ENCODE results near the gene REEP6.

The REEP6 gene

DNA sequence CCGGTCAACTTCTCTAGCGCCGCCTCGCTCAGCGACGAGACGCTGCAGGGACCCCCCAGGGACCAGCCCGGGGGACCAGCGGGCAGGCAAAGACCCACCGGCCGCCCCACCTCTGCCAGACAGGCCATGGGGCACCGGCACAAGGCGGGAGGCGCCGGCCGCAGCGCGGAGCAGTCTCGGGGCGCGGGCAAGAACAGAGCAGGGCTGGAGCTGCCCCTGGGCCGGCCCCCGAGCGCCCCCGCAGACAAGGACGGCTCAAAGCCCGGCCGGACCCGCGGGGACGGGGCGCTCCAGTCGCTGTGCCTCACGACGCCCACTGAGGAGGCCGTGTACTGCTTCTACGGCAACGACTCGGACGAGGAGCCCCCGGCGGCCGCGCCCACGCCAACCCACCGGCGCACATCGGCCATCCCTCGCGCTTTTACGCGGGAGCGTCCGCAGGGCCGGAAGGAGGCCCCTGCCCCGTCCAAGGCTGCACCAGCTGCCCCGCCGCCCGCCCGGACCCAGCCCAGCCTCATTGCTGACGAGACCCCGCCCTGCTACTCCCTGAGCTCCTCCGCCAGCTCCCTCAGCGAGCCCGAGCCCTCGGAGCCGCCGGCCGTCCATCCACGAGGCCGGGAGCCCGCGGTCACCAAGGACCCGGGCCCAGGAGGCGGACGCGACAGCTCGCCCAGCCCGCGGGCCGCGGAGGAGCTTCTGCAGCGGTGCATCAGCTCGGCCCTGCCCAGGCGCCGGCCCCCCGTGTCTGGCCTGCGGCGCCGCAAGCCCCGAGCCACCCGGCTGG, 23.3 kb upstream of the REEP6 start:
- Mint-ChIP-seq H3K9me3 (no peaks in the 10 kb centered on the region), H3K36me3 (no peaks in the 10 kb centered on the region), H3K4me1 (peaks cover 22% of the 10 kb centered on the region), H3K27ac (no peak overlapping the region), H3K27me3 (peaks cover 8% of the 10 kb centered on the region), H3K4me3 (peak overlapping the region; percentile 21)
- ATAC-seq: no peak

- Mint-ChIP-seq H3K27ac (no peak overlapping the region), H3K9me3 (no peaks in the 10 kb centered on the region), H3K27me3 (peaks cover 8% of the 10 kb centered on the region), H3K4me3 (peak overlapping the region; percentile 21), H3K36me3 (peaks cover 2% of the 10 kb centered on the region), H3K4me1 (peaks cover 26% of the 10 kb centered on the region)
- no peak for ATAC-seq
Observed at GRCh38 chr19:1468274-1468820, 22.6 kb upstream of the REEP6 start.

DNA sequence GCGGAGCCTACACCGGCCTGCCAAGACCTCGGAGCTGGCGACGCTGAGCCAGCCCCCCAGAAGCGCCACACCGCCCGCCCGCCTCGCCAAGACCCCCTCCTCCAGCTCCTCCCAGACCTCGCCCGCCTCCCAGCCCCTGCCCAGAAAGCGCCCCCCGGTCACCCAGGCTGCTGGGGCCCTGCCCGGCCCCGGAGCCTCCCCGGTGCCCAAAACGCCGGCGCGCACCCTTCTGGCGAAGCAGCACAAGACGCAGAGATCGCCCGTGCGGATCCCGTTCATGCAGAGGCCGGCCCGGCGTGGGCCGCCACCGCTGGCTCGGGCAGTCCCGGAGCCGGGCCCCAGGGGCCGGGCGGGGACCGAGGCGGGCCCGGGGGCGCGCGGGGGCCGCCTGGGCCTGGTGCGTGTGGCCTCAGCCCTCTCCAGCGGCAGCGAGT, 22.1 kb upstream of the REEP6 start:
- Mint-ChIP-seq H3K27me3 (peaks cover 8% of the 10 kb centered on the region), H3K36me3 (peaks cover 5% of the 10 kb centered on the region), H3K4me1 (peaks cover 31% of the 10 kb centered on the region), H3K4me3 (no peak overlapping the region), H3K9me3 (no peaks in the 10 kb centered on the region), H3K27ac (no peak overlapping the region)
- peak; percentile 29 for ATAC-seq

- H3K4me1 Mint-ChIP-seq: peaks cover 37% of the 10 kb centered on the region
- ATAC-seq: peak; percentile 10
- H3K9me3 Mint-ChIP-seq: no peaks in the 10 kb centered on the region
- peak overlapping the region; percentile 54 for H3K27ac Mint-ChIP-seq
- no peak overlapping the region for H3K4me3 Mint-ChIP-seq
- peaks cover 8% of the 10 kb centered on the region for H3K27me3 Mint-ChIP-seq
- H3K36me3 Mint-ChIP-seq: peaks cover 5% of the 10 kb centered on the region
Observed at GRCh38 chr19:1469255-1470054, 21.5 kb upstream of the REEP6 start.

- Mint-ChIP-seq H3K4me1 (peaks cover 38% of the 10 kb centered on the region), H3K27ac (peak overlapping the region; percentile 54), H3K9me3 (no peaks in the 10 kb centered on the region), H3K4me3 (peak overlapping the region; percentile 75), H3K27me3 (peaks cover 8% of the 10 kb centered on the region), H3K36me3 (peaks cover 5% of the 10 kb centered on the region)
- no peak for ATAC-seq
Observed at GRCh38 chr19:1470055-1470304, 21.0 kb upstream of the REEP6 start.

GRCh38 chr19:1470305-1471009, 20.5 kb upstream of the REEP6 start:
- H3K27ac Mint-ChIP-seq: peak overlapping the region; percentile 54

GRCh38 chr19:1471010-1471514, 19.9 kb upstream of the REEP6 start:
- peak; percentile 34 for ATAC-seq
- Mint-ChIP-seq H3K9me3 (no peaks in the 10 kb centered on the region), H3K36me3 (peaks cover 10% of the 10 kb centered on the region), H3K4me3 (peak overlapping the region; percentile 75), H3K27ac (no peak overlapping the region), H3K4me1 (peaks cover 38% of the 10 kb centered on the region), H3K27me3 (peaks cover 8% of the 10 kb centered on the region)

More at GRCh38 chr19:1470305-1471009, 20.5 kb upstream of the REEP6 start:
- Mint-ChIP-seq H3K36me3 (peaks cover 5% of the 10 kb centered on the region), H3K9me3 (no peaks in the 10 kb centered on the region), H3K4me1 (peaks cover 38% of the 10 kb centered on the region), H3K27me3 (peaks cover 8% of the 10 kb centered on the region), H3K4me3 (peak overlapping the region; percentile 75)
- peak; percentile 74 for ATAC-seq

- ATAC-seq: no peak
- Mint-ChIP-seq H3K27me3 (peaks cover 8% of the 10 kb centered on the region), H3K4me1 (peaks cover 38% of the 10 kb centered on the region), H3K9me3 (no peaks in the 10 kb centered on the region), H3K36me3 (peaks cover 15% of the 10 kb centered on the region), H3K27ac (no peak overlapping the region), H3K4me3 (no peak overlapping the region)
Observed at GRCh38 chr19:1471515-1472160, 19.3 kb upstream of the REEP6 start.

DNA sequence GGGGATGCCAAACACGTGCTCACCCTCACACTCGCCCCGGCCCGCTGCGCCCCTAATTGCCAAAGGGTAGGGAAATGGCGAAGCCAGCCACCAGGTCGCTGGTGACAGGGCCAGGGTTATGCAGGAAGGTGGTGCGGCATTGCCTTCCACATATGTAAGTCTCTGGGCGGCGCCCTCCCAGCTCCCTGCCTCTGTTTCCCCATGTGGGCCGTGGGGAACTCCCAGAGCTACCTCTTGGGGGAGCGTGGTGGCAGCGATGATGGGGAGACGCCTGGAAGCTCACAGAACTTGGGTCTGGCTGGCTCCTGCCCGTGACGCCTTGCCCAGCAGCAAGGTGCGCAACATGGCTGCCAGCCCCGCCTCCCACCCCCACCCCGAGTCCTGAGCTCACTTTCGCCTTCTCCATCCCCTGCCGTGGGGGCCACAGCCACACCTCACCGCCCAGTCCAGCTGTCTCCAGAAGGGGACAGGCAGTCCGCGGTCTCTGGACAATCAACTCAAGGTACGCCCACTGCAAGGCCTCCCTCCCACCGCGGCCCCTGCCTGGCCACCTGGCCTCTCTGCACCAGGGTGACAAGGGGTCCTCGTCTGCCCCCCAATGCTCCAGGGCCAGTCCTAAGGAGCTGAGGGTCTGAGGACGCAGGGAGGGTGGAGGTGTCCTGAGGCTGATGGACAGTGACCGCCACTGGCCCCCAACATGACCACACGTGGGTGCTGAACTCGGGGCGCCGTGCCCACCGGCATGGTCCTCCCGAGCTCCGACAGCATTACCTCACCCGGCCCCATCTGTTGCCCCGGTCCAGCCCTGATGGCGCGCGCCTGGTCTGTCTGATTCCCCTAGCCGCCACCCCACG, 18.5 kb upstream of the REEP6 start:
- Mint-ChIP-seq H3K27me3 (peaks cover 8% of the 10 kb centered on the region), H3K4me1 (peaks cover 44% of the 10 kb centered on the region), H3K27ac (no peak overlapping the region), H3K36me3 (peaks cover 21% of the 10 kb centered on the region), H3K4me3 (no peak overlapping the region), H3K9me3 (no peaks in the 10 kb centered on the region)
- no peak for ATAC-seq

GRCh38 chr19:1473085-1473851, 17.7 kb upstream of the REEP6 start:
- H3K4me1 Mint-ChIP-seq: peaks cover 50% of the 10 kb centered on the region
- H3K27ac Mint-ChIP-seq: no peak overlapping the region
- peaks cover 22% of the 10 kb centered on the region for H3K36me3 Mint-ChIP-seq
- no peaks in the 10 kb centered on the region for H3K9me3 Mint-ChIP-seq
- no peak overlapping the region for H3K4me3 Mint-ChIP-seq
- no peak for ATAC-seq
- H3K27me3 Mint-ChIP-seq: peaks cover 8% of the 10 kb centered on the region

GRCh38 chr19:1474011-1474764, 16.8 kb upstream of the REEP6 start:
- Mint-ChIP-seq H3K27me3 (peaks cover 8% of the 10 kb centered on the region), H3K9me3 (no peaks in the 10 kb centered on the region), H3K27ac (no peak overlapping the region), H3K4me1 (peaks cover 53% of the 10 kb centered on the region), H3K4me3 (no peak overlapping the region), H3K36me3 (peaks cover 22% of the 10 kb centered on the region)
- ATAC-seq: no peak

DNA sequence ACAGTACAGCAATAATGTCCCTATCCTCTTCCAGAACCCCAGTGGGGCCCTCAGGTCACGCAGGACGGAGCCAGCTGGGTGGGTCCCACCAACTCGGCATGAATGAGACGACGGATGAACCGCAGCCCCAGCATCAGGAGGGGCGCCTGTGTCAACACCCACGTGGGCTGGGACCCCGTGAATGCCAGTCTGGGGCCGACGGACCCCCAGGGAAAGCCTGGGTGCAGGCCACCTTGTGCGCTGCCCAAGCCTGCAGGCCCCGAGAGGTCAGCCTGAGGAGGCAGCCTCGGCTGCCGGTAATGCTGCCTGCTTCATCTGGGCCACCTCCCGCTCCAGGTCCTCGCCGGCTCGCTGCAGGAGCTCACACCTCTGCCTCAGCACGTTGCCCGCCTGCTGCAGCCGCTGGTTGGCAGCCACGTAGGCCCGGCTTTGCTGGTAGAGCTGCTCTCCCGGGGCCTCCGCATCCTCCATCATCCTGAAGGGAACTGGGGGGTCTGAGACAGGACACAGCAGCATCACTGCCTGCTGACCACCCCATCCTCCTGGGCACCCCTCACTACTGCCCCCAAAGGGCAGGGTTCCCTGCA, 16.1 kb upstream of the REEP6 start:
- no peaks in the 10 kb centered on the region for H3K9me3 Mint-ChIP-seq
- H3K27me3 Mint-ChIP-seq: peaks cover 6% of the 10 kb centered on the region
- H3K36me3 Mint-ChIP-seq: peaks cover 22% of the 10 kb centered on the region
- H3K27ac Mint-ChIP-seq: no peak overlapping the region
- peaks cover 52% of the 10 kb centered on the region for H3K4me1 Mint-ChIP-seq
- no peak overlapping the region for H3K4me3 Mint-ChIP-seq
- ATAC-seq: no peak
